ENCODE results near the gene CA4.
"Not testable (repeated sequence)": the region's sequence is repeated elsewhere in the genome, so short reads cannot be mapped to it uniquely, and the experiment has no call there.

Gene CA4

DNA sequence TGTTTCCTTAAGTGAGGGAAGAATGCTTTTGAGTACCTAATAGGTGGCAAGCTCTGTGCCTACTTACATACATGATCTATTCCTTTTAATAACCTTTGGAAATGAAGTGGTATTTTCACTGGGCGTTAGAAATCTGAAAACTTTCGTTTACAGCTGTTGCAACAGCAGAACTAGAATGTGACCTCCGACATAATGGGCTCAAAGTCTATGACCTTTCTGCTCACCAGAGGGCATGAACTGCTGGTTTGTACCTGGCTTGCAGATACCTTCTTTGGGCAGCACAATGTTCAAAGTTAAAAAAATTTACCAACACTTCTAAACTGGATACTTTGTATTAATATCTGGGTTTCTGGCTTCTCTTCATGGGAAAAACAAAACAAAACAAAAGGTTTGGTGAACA, 24.3 kb downstream of the CA4 start:
- Histone ChIP-seq H3K9ac (ENCODE audit: low read length) (no peak overlapping the region), H3K9me2 (ENCODE audit: low read depth, low read length) (no peaks in the 10 kb centered on the region), H3K36me3 (ENCODE audit: insufficient read depth, low read length) (peaks cover 3% of the 10 kb centered on the region; the same call in 1 of the 2 replicates), H3K4me3 (ENCODE audit: low read depth, low read length, poor library complexity, severe bottlenecking) (no peak overlapping the region), H3K4me2 (ENCODE audit: low read length) (no peak overlapping the region), H3K9me3 (ENCODE audit: low read length) (no peaks in the 10 kb centered on the region), H4K20me1 (ENCODE audit: insufficient read depth, low read length) (no peaks in the 10 kb centered on the region), H3K4me1 (ENCODE audit: insufficient read depth, low read length, severe bottlenecking) (peaks cover 9% of the 10 kb centered on the region), H3K27ac (ENCODE audit: low read depth, low read length, poor library complexity, severe bottlenecking) (no peak overlapping the region), H2AFZ (ENCODE audit: low read length) (no peak overlapping the region), H3K27me3 (ENCODE audit: insufficient read depth, low read length) (no peaks in the 10 kb centered on the region), H3F3A (ENCODE audit: insufficient read depth, low read length) (no peaks in the 10 kb centered on the region), H3K79me2 (ENCODE audit: insufficient read depth, low read length) (no peaks in the 10 kb centered on the region)
- TF ChIP-seq EZH2 (IDR thresholded peaks at IDR 0.05; ENCODE audit: borderline replicate concordance, low read length) = no peak
- TF ChIP-seq, protein P1, sequence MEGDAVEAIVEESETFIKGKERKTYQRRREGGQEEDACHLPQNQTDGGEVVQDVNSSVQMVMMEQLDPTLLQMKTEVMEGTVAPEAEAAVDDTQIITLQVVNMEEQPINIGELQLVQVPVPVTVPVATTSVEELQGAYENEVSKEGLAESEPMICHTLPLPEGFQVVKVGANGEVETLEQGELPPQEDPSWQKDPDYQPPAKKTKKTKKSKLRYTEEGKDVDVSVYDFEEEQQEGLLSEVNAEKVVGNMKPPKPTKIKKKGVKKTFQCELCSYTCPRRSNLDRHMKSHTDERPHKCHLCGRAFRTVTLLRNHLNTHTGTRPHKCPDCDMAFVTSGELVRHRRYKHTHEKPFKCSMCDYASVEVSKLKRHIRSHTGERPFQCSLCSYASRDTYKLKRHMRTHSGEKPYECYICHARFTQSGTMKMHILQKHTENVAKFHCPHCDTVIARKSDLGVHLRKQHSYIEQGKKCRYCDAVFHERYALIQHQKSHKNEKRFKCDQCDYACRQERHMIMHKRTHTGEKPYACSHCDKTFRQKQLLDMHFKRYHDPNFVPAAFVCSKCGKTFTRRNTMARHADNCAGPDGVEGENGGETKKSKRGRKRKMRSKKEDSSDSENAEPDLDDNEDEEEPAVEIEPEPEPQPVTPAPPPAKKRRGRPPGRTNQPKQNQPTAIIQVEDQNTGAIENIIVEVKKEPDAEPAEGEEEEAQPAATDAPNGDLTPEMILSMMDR (IDR thresholded peaks at IDR 0.05; ENCODE audit: low read length) = no peak

DNA sequence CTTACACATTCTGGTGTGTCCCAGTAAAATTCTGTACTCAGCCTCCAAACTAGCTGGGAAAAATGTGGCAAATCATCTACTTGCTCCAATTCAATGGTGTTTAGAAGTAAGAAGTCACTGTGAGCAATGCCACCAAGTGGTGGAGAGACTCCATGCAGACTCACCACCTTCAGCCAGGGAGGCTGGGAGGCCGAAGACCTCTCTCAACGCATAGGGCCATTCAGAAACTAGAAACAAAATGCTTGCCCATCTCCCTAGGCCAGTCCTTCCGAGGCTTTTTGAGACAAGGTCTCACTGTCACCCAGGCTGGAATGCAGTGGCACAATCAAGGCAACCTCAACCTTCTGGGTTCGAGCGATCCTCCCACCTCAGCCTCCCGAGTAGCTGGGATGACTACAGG, 25.0 kb downstream of the CA4 start:
- H3K4me2 ChIP-seq (ENCODE audit: low read length); H3K79me2 ChIP-seq (ENCODE audit: insufficient read depth, low read length); H3K4me3 ChIP-seq (ENCODE audit: low read depth, low read length, poor library complexity, severe bottlenecking); H3K36me3 ChIP-seq (ENCODE audit: insufficient read depth, low read length); H3K9me3 ChIP-seq (ENCODE audit: low read length); H2AFZ ChIP-seq (ENCODE audit: low read length); H4K20me1 ChIP-seq (ENCODE audit: insufficient read depth, low read length); H3K4me1 ChIP-seq (ENCODE audit: insufficient read depth, low read length, severe bottlenecking); H3K9me2 ChIP-seq (ENCODE audit: low read depth, low read length); H3F3A ChIP-seq (ENCODE audit: insufficient read depth, low read length); H3K27ac ChIP-seq (ENCODE audit: low read depth, low read length, poor library complexity, severe bottlenecking); H3K9ac ChIP-seq (ENCODE audit: low read length); H3K27me3 ChIP-seq (ENCODE audit: insufficient read depth, low read length): not testable (repeated sequence)
- TF ChIP-seq, protein P1 (IDR thresholded peaks at IDR 0.05; ENCODE audit: low read length) = peak; percentile 32; the same call in 1 of the 2 replicates

DNA sequence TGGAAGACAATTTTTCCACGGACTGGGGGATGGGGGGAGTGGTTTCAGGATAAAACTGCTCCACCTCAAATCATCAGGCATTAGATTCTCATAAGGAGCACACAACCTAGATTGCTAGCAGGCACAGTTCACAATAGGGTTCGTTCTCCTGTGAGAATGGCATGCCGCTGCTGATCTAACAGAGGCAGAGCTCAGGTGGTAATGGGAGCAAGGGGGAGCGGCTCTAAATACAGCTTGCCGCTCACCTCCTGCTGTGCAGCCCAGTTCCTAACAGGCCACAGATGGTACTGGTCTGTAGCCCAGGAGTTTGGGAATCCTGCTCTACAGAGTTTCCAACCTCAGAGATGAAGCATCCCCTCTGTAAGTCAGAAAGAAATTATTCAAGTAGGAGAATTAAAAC, 27.0 kb downstream of the CA4 start:
- H3K4me3 ChIP-seq (ENCODE audit: low read depth, low read length, poor library complexity, severe bottlenecking); H3K9me3 ChIP-seq (ENCODE audit: low read length); H4K20me1 ChIP-seq (ENCODE audit: insufficient read depth, low read length); H3K9ac ChIP-seq (ENCODE audit: low read length); H3K9me2 ChIP-seq (ENCODE audit: low read depth, low read length); H3K27ac ChIP-seq (ENCODE audit: low read depth, low read length, poor library complexity, severe bottlenecking); H3K27me3 ChIP-seq (ENCODE audit: insufficient read depth, low read length); H3F3A ChIP-seq (ENCODE audit: insufficient read depth, low read length); H3K4me1 ChIP-seq (ENCODE audit: insufficient read depth, low read length, severe bottlenecking); H2AFZ ChIP-seq (ENCODE audit: low read length); H3K4me2 ChIP-seq (ENCODE audit: low read length); H3K79me2 ChIP-seq (ENCODE audit: insufficient read depth, low read length): not testable (repeated sequence)
- peaks cover 12% of the 10 kb centered on the region; the same call in 1 of the 2 replicates for H3K36me3 ChIP-seq (ENCODE audit: insufficient read depth, low read length)

DNA sequence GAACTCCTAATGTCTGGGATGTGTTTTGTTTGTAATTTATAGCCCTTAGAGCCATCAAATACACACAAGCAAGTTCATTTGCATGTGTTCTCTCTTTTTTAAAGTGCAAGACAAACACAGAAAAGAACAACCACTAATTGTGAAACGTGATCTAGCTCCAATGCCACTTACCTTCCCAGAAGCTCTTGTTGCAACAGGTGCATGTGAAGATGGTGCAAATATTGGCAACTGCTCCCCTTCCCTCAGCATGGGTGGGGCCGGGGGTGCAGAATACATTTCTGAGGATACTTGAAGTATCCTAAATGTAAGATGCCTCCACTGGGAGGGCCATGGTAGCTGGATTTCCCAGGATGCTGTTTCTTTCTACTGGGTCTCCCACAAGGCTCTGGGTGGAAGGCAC, 28.4 kb downstream of the CA4 start:
- H3K9me3 ChIP-seq (ENCODE audit: low read length); H3K9me2 ChIP-seq (ENCODE audit: low read depth, low read length); H3F3A ChIP-seq (ENCODE audit: insufficient read depth, low read length); H3K4me2 ChIP-seq (ENCODE audit: low read length); H3K9ac ChIP-seq (ENCODE audit: low read length); H3K79me2 ChIP-seq (ENCODE audit: insufficient read depth, low read length); H2AFZ ChIP-seq (ENCODE audit: low read length); H3K4me3 ChIP-seq (ENCODE audit: low read depth, low read length, poor library complexity, severe bottlenecking); H3K27me3 ChIP-seq (ENCODE audit: insufficient read depth, low read length); H3K27ac ChIP-seq (ENCODE audit: low read depth, low read length, poor library complexity, severe bottlenecking); H4K20me1 ChIP-seq (ENCODE audit: insufficient read depth, low read length); H3K4me1 ChIP-seq (ENCODE audit: insufficient read depth, low read length, severe bottlenecking): not testable (repeated sequence)
- H3K36me3 ChIP-seq (ENCODE audit: insufficient read depth, low read length) = peaks cover 16% of the 10 kb centered on the region; the same call in 1 of the 2 replicates

GRCh38 chr17:60180380-60180779, 30.6 kb downstream of the CA4 start:
- not testable (repeated sequence) for H3K4me2 ChIP-seq (ENCODE audit: low read length); H4K20me1 ChIP-seq (ENCODE audit: insufficient read depth, low read length); H3K27ac ChIP-seq (ENCODE audit: low read depth, low read length, poor library complexity, severe bottlenecking); H3K9me3 ChIP-seq (ENCODE audit: low read length); H3K4me1 ChIP-seq (ENCODE audit: insufficient read depth, low read length, severe bottlenecking); H3K9me2 ChIP-seq (ENCODE audit: low read depth, low read length); H3K27me3 ChIP-seq (ENCODE audit: insufficient read depth, low read length); H3K9ac ChIP-seq (ENCODE audit: low read length); H2AFZ ChIP-seq (ENCODE audit: low read length); H3F3A ChIP-seq (ENCODE audit: insufficient read depth, low read length); H3K4me3 ChIP-seq (ENCODE audit: low read depth, low read length, poor library complexity, severe bottlenecking); H3K79me2 ChIP-seq (ENCODE audit: insufficient read depth, low read length)
- peaks cover 20% of the 10 kb centered on the region; the same call in 1 of the 2 replicates for H3K36me3 ChIP-seq (ENCODE audit: insufficient read depth, low read length)

DNA sequence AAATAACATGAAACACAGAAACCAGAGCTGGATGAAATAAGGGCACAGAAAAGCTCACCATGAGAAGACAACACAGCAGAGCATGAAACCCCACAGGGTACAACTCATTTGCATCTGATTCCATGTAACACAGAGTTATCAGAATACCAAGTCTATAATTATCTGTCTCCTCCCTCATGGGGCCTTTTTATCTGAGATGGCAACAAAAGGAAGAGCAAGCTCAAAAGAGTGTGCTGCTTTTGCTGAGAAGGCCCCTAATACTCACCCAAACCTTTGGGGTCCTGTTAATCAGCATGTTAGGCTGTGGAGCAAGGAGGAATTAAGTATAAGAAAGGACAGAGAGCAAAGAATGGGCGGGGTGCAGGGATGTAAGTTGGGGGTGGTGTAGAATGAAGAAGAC, 36.6 kb downstream of the CA4 start:
- not testable (repeated sequence) for H3K9ac ChIP-seq (ENCODE audit: low read length); H3F3A ChIP-seq (ENCODE audit: insufficient read depth, low read length); H3K4me3 ChIP-seq (ENCODE audit: low read depth, low read length, poor library complexity, severe bottlenecking); H3K27me3 ChIP-seq (ENCODE audit: insufficient read depth, low read length); H3K79me2 ChIP-seq (ENCODE audit: insufficient read depth, low read length); H2AFZ ChIP-seq (ENCODE audit: low read length); H3K9me3 ChIP-seq (ENCODE audit: low read length); H4K20me1 ChIP-seq (ENCODE audit: insufficient read depth, low read length); H3K9me2 ChIP-seq (ENCODE audit: low read depth, low read length)
- H3K36me3 ChIP-seq (ENCODE audit: insufficient read depth, low read length) = peaks cover 23% of the 10 kb centered on the region
- H3K27ac ChIP-seq (ENCODE audit: low read depth, low read length, poor library complexity, severe bottlenecking) = peak overlapping the region; percentile 29
- peaks cover 17% of the 10 kb centered on the region for H3K4me1 ChIP-seq (ENCODE audit: insufficient read depth, low read length, severe bottlenecking)
- H3K4me2 ChIP-seq (ENCODE audit: low read length) = peak overlapping the region; percentile 30; the same call in 1 of the 2 replicates
